HepG2 (cell line): ENCODE results near the gene CBX5. TPM values are rescaled to one million over a fixed set of nuclear protein-coding genes. Genes with fewer than 3 reads are reported as not detected.

Experiments
- ZNF121 ChIP-seq: sonication (generic); formaldehyde crosslinking; IDR thresholded peaks from 2 replicates; pipeline ENCODE4 v1.5.0; 2020; ENCODE audit warnings: mild to moderate bottlenecking, missing genetic modification reagents
- ZNF614 ChIP-seq: IDR thresholded peaks from 2 replicates; pipeline ENCODE4 v1.6.1; 2018; ENCODE audit warnings: missing biosample characterization, missing genetic modification reagents, inconsistent platforms, borderline replicate concordance
- polyA plus RNA-seq, 8 experiments: library from polyadenylated mRNA; depleted of rRNA in 3 of 8; stranded (reverse) in 7 of 8; unstranded in 1 of 8; fragments of >200 nt; fragmentation: Illumina TruSeq in 4 of 8; extraction: Trizol in 4 of 8; gene quantifications; 2 replicates each; pipeline versions ENCODE4 v1.2.1 to v1.2.3, GENCODE V29; 2011 to 2016; ENCODE audit warnings: low read depth in 4 of 8, missing spikeins in 1 of 8, mixed read lengths in 1 of 8; ENCODE audit not compliant: insufficient read depth in 1 of 8
- total RNA-seq, 5 experiments: library from RNA; depleted of rRNA; stranded (reverse); fragments of >200 nt; fragmentation: Illumina TruSeq; extraction: Trizol; gene quantifications; 2 replicates each; pipeline ENCODE4 v1.2.3, GENCODE V29; 2016; ENCODE audit warnings: low read depth in 1 of 5
- TF ChIP-seq, protein P1 (sequence below): sonication (generic); formaldehyde crosslinking; IDR thresholded peaks from 2 replicates; pipeline ENCODE4 v1.4.0; 2020; ENCODE audit warnings: missing genetic modification reagents, mild to moderate bottlenecking, borderline replicate concordance
- TF ChIP-seq, protein P2 (sequence below): sonication (generic); formaldehyde crosslinking; IDR thresholded peaks from one replicate; pipeline ENCODE4 v1.5.1; 2020; ENCODE audit warnings: mild to moderate bottlenecking, missing genetic modification reagents; ENCODE audit errors: not compliant biosample characterization
- TF ChIP-seq, protein P3 (sequence below): sonication (generic); formaldehyde crosslinking; IDR thresholded peaks from 2 replicates; pipeline ENCODE4 v1.5.1; 2020; ENCODE audit warnings: missing genetic modification reagents, mild to moderate bottlenecking, borderline replicate concordance

CBX5 gene
- total and polyA plus RNA-seq, 2 of the 13 experiments (the other 11 are each of a cell fraction or from before 2014, with no cell fraction given) = 16.0 to 22.2 TPM

DNA sequence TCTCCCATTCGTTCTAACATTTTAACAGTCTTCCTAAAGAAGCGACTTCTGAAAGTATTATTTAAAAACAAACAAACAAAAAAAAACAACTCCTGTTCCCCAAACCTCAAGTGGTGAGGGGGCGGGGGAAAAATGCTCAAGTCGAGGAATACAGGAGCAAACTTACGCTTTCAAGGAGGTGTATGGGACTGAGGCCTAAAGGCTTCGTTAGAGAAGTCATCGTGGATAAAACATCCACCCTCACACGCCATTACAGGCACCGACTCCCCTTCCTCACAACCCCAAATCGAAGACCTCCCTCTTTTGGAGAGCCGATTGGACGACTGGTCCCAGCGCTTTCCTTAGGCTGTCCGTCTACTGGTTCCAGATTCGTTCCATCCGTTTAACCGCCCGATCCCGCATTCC is 693 bp downstream of the CBX5 start (continued):
- TF ChIP-seq, protein P1, sequence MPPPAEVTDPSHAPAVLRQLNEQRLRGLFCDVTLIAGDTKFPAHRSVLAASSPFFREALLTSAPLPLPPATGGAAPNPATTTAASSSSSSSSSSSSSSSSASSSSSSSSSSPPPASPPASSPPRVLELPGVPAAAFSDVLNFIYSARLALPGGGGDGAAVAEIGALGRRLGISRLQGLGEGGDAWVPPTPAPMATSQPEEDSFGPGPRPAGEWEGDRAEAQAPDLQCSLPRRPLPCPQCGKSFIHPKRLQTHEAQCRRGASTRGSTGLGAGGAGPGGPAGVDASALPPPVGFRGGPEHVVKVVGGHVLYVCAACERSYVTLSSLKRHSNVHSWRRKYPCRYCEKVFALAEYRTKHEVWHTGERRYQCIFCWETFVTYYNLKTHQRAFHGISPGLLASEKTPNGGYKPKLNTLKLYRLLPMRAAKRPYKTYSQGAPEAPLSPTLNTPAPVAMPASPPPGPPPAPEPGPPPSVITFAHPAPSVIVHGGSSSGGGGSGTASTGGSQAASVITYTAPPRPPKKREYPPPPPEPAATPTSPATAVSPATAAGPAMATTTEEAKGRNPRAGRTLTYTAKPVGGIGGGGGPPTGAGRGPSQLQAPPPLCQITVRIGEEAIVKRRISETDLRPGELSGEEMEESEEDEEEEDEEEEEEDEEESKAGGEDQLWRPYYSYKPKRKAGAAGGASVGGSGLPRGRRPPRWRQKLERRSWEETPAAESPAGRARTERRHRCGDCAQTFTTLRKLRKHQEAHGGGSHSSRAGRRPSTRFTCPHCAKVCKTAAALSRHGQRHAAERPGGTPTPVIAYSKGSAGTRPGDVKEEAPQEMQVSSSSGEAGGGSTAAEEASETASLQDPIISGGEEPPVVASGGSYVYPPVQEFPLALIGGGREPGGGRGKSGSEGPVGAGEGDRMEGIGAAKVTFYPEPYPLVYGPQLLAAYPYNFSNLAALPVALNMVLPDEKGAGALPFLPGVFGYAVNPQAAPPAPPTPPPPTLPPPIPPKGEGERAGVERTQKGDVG = no peak
- TF ChIP-seq, protein P2, sequence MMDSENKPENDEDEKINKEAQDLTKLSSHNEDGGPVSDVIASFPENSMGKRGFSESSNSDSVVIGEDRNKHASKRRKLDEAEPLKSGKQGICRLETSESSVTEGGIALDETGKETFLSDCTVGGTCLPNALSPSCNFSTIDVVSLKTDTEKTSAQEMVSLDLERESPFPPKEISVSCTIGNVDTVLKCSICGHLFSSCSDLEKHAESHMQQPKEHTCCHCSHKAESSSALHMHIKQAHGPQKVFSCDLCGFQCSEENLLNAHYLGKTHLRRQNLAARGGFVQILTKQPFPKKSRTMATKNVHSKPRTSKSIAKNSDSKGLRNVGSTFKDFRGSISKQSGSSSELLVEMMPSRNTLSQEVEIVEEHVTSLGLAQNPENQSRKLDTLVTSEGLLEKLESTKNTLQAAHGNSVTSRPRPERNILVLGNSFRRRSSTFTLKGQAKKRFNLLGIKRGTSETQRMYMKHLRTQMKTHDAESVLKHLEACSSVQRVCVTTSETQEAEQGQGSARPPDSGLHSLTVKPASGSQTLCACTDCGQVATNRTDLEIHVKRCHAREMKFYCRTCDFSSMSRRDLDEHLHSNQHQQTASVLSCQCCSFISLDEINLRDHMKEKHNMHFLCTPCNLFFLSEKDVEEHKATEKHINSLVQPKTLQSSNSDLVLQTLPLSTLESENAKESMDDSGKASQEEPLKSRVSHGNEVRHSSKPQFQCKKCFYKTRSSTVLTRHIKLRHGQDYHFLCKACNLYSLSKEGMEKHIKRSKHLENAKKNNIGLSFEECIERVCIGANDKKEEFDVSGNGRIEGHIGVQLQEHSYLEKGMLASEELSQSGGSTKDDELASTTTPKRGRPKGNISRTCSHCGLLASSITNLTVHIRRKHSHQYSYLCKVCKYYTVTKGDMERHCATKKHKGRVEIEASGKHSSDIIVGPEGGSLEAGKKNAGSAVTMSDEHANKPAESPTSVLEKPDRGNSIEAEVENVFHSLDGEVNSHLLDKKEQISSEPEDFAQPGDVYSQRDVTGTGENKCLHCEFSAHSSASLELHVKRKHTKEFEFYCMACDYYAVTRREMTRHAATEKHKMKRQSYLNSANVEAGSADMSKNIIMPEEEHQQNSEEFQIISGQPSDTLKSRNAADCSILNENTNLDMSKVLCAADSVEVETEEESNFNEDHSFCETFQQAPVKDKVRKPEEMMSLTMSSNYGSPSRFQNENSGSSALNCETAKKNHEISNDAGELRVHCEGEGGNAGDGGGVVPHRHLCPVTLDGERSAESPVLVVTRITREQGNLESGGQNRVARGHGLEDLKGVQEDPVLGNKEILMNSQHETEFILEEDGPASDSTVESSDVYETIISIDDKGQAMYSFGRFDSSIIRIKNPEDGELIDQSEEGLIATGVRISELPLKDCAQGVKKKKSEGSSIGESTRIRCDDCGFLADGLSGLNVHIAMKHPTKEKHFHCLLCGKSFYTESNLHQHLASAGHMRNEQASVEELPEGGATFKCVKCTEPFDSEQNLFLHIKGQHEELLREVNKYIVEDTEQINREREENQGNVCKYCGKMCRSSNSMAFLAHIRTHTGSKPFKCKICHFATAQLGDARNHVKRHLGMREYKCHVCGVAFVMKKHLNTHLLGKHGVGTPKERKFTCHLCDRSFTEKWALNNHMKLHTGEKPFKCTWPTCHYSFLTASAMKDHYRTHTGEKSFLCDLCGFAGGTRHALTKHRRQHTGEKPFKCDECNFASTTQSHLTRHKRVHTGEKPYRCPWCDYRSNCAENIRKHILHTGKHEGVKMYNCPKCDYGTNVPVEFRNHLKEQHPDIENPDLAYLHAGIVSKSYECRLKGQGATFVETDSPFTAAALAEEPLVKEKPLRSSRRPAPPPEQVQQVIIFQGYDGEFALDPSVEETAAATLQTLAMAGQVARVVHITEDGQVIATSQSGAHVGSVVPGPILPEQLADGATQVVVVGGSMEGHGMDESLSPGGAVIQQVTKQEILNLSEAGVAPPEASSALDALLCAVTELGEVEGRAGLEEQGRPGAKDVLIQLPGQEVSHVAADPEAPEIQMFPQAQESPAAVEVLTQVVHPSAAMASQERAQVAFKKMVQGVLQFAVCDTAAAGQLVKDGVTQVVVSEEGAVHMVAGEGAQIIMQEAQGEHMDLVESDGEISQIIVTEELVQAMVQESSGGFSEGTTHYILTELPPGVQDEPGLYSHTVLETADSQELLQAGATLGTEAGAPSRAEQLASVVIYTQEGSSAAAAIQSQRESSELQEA (CRISPR knock-in tag) = no peak
- 0 out of 2 replicates have a peak, but pooled peaks have one; percentile 7 for TF ChIP-seq ZNF614 (CRISPR knock-in tag)
- TF ChIP-seq, protein P3, sequence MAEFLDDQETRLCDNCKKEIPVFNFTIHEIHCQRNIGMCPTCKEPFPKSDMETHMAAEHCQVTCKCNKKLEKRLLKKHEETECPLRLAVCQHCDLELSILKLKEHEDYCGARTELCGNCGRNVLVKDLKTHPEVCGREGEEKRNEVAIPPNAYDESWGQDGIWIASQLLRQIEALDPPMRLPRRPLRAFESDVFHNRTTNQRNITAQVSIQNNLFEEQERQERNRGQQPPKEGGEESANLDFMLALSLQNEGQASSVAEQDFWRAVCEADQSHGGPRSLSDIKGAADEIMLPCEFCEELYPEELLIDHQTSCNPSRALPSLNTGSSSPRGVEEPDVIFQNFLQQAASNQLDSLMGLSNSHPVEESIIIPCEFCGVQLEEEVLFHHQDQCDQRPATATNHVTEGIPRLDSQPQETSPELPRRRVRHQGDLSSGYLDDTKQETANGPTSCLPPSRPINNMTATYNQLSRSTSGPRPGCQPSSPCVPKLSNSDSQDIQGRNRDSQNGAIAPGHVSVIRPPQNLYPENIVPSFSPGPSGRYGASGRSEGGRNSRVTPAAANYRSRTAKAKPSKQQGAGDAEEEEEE (CRISPR knock-in tag) = peak; percentile 44; the same call in 1 of the 2 replicates
- TF ChIP-seq ZNF121 (CRISPR knock-in tag) = no peak
- TF ChIP-seq, all 625 proteins: peak for 14
